LNCAP (cell line): ENCODE results near the gene PHC2.

Experiments used
- CTCF ChIP-seq: fragments of 450-650 bp; IDR thresholded peaks from 2 replicates; pipeline ENCODE4 v1.5.1; 2017; ENCODE audit warnings: mild to moderate bottlenecking

The PHC2 gene

GRCh38 chr1:33298623-33299277 lies 132.1 kb downstream of the PHC2 start:
- peak; percentile 86 for TF ChIP-seq CTCF

DNA sequence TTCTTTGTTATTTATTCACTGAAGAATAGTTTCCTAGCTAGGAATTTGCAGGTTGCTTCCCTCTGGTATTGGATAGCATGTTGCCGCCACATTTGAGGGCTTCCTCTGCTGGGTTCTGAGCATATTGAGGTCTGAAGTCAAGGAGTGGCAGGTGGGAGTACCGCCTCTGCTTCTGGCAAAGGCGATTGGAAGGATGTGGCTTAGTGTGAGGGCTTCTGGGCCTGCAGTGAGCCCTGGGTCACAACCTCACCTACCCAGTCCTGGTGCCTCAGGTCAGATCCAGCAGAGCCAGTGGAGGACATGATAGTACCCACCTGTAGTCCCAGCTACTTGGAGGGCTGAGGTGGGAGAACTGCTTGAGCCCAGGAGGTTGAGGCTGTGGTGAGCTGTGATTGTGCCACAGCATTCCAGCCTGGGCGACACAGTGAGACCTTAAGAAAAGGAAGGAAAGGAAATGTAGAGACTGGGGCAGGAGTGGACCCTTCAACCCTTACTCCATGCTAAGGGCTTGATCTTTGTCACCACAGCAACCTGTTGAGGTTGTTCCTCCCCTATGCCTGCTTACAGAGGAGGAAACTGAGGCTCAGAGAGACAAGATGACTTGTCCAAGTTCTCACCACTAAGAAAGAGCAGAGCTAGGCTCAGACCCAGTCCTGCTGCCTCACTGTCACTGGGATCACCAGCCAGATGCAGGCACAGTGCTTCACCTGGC lies 132.8 kb downstream of the PHC2 start:
- TF ChIP-seq CTCF, result no peak

GRCh38 chr1:33296824-33297223 lies 134.1 kb downstream of the PHC2 start:
- TF ChIP-seq CTCF, result no peak

- TF ChIP-seq CTCF, result no peak
These were observed 134.8 kb downstream of the PHC2 start for GRCh38 chr1:33296082-33296458.

DNA sequence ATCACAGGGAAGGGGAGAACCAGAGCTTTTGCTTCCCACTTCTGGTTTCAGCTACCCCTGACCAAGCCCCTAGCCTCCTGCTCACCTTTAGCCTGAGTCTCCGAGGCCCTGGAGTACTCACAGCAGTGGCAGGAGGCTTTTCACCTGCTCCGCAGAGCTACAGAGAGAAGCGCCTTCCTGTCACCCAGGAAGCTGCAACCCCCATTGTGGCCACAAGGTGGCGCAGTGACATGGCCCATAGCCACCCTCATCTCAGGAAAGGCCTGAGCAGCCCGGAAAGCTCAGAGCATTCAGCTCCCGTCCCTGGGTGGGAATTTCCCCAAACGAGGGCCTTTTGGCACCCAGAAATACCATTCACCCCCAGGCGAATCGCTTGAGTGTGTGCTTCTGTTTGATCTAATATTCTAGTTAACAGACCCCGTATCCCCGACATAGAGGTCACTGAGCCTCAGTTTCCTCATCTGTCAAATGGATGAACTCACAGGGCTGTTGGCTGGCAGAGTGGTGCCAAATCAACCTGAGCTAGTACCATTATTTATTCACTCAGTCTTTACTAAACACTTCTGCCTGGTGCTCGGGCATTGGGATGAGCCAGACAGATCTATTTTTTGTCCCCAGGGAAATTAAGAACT lies 135.3 kb downstream of the PHC2 start:
- peak; percentile 94 for TF ChIP-seq CTCF

DNA sequence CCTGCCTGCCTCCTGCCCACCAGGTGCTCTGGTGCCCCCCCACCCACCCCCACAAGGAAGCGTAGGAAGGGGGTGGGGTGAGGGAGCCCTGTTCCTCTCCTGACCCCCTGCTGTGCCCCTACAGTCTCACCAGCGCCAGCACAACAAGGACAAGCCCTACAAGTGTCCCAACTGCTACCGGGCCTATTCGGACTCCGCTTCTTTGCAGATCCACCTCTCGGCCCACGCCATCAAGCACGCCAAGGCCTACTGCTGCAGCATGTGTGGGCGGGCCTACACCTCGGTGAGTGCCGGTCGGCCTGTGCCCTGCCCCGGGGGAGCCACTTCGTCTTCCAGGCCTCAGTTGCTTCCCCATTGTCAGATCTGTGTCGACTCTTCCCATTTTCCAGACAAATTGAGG lies 135.9 kb downstream of the PHC2 start:
- no peak for TF ChIP-seq CTCF

GRCh38 chr1:33294071-33295010 lies 136.6 kb downstream of the PHC2 start:
- TF ChIP-seq CTCF, result no peak
